ENCODE results near the gene SCNN1A. TPM values are rescaled to one million over a fixed set of nuclear protein-coding genes. Genes with fewer than 3 reads are reported as not detected.

The SCNN1A gene
- total RNA-seq, 1 donor from 2014 or later = 55.2 TPM

- no peak for DNase-seq (ENCODE audit: extremely low spot score in 2 of 2)
- H3K27ac ChIP-seq = no peak overlapping the region
- TF ChIP-seq CTCF (IDR thresholded peaks at IDR 0.05) (no peak), POLR2AphosphoS5 (IDR thresholded peaks at IDR 0.05; ENCODE audit: insufficient read depth in 1 of 2, low read depth in 1 of 2) (no peak), POLR2A (IDR thresholded peaks at IDR 0.05) (no peak)
- no peaks in the 10 kb centered on the region for H3K36me3 ChIP-seq
- no peaks in the 10 kb centered on the region for H3K4me1 ChIP-seq
- no peak overlapping the region for H3K4me3 ChIP-seq
- intact Hi-C loops (cut with DNase I) = no loop called here
- no peaks in the 10 kb centered on the region for H3K9me3 ChIP-seq
- no peaks in the 10 kb centered on the region for H3K27me3 ChIP-seq
Observed at GRCh38 chr12:6404390-6404789, 29.0 kb upstream of the SCNN1A start.

GRCh38 chr12:6399884-6400644 lies 24.7 kb upstream of the SCNN1A start:
- no peaks in the 10 kb centered on the region for H3K9me3 ChIP-seq
- H3K36me3 ChIP-seq = no peaks in the 10 kb centered on the region
- H3K27ac ChIP-seq = no peak overlapping the region
- H3K27me3 ChIP-seq = no peaks in the 10 kb centered on the region
- DNase-seq (ENCODE audit: extremely low spot score in 2 of 2) = no peak
- intact Hi-C loops (cut with DNase I) = no loop called here
- TF ChIP-seq POLR2A (IDR thresholded peaks at IDR 0.05) (no peak), CTCF (IDR thresholded peaks at IDR 0.05) (no peak), POLR2AphosphoS5 (IDR thresholded peaks at IDR 0.05; ENCODE audit: insufficient read depth in 1 of 2, low read depth in 1 of 2) (no peak)
- H3K4me3 ChIP-seq = no peak overlapping the region
- H3K4me1 ChIP-seq = no peaks in the 10 kb centered on the region

GRCh38 chr12:6396031-6396430 lies 20.7 kb upstream of the SCNN1A start:
- no peak for DNase-seq (ENCODE audit: extremely low spot score in 2 of 2)
- Histone ChIP-seq H3K9me3 (no peaks in the 10 kb centered on the region), H3K27me3 (no peaks in the 10 kb centered on the region), H3K36me3 (no peaks in the 10 kb centered on the region), H3K4me1 (peaks cover 12% of the 10 kb centered on the region), H3K4me3 (no peak overlapping the region), H3K27ac (no peak overlapping the region)
- TF ChIP-seq POLR2A (IDR thresholded peaks at IDR 0.05) (no peak), CTCF (IDR thresholded peaks at IDR 0.05) (no peak), POLR2AphosphoS5 (IDR thresholded peaks at IDR 0.05; ENCODE audit: insufficient read depth in 1 of 2, low read depth in 1 of 2) (no peak)
- intact Hi-C loops (cut with DNase I) = no loop called here

- Histone ChIP-seq H3K36me3 (no peaks in the 10 kb centered on the region), H3K9me3 (no peaks in the 10 kb centered on the region), H3K27ac (no peak overlapping the region), H3K27me3 (no peaks in the 10 kb centered on the region), H3K4me1 (peaks cover 12% of the 10 kb centered on the region), H3K4me3 (no peak overlapping the region)
- intact Hi-C loops (cut with DNase I) = no loop called here
- no peak for DNase-seq (ENCODE audit: extremely low spot score in 2 of 2)
- no peak for TF ChIP-seq POLR2A (IDR thresholded peaks at IDR 0.05)
- no peak for TF ChIP-seq POLR2AphosphoS5 (IDR thresholded peaks at IDR 0.05; ENCODE audit: insufficient read depth in 1 of 2, low read depth in 1 of 2)
- TF ChIP-seq CTCF (IDR thresholded peaks at IDR 0.05) = no peak
Observed at GRCh38 chr12:6394398-6394797, 19.0 kb upstream of the SCNN1A start.

GRCh38 chr12:6393109-6393508 lies 17.7 kb upstream of the SCNN1A start:
- H3K4me3 ChIP-seq = no peak overlapping the region
- TF ChIP-seq POLR2AphosphoS5 (IDR thresholded peaks at IDR 0.05; ENCODE audit: insufficient read depth in 1 of 2, low read depth in 1 of 2) (no peak), CTCF (IDR thresholded peaks at IDR 0.05) (no peak), POLR2A (IDR thresholded peaks at IDR 0.05) (no peak)
- no peak for DNase-seq (ENCODE audit: extremely low spot score in 2 of 2)
- no peak overlapping the region for H3K27ac ChIP-seq
- H3K27me3 ChIP-seq = no peaks in the 10 kb centered on the region
- peaks cover 17% of the 10 kb centered on the region for H3K4me1 ChIP-seq
- H3K36me3 ChIP-seq = peaks cover 0 to 12% of the 10 kb centered on the region in 2 donors
- H3K9me3 ChIP-seq = no peaks in the 10 kb centered on the region
- intact Hi-C loops (cut with DNase I) = no loop called here
